ENCODE measurements around the gene PEPD.

PEPD gene

DNA sequence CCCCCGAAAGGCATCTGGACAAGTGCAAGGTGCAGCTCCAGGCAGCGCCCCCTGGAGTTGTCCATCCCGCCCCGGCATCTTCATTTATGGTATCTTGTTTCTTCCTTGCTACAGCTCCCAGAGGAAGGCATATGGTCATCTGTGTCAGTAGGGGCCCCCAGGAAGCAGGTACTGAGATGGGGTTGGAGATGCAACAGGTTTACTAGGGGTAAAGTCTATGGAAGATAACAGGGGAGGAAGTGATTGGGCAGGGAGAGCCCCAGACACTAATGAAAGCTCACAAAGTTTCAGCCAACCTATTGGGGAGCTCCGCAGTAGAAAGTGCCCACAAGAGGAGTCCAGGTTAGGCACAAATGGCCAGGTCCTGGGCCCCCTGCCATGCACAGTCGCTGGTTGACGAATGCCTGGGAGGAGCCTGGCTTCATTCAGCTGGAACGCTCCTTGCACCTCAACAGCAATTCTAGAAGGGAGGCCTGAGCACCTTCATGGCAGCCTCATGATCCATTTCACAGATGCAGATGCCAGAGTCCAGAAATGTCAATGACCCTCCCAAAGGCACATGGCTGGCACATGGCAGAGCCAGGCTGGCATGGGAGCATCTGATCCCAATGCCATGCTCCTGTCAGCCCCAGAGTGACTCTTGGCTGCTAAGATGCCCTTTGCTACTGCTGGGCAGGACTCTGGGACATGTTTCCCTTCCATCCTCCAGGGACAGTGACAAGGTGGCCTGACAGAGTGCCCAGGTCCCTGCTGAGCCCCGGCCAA lies 23.8 kb upstream of the PEPD start:
- Histone ChIP-seq H3K27me3 (ENCODE audit: low read length) (no peaks in the 10 kb centered on the region), H3K9ac (ENCODE audit: low read length) (no peak overlapping the region), H4K20me1 (ENCODE audit: low read depth, low read length) (no peaks in the 10 kb centered on the region), H2AFZ (ENCODE audit: low read depth, low read length, severe bottlenecking) (no peak overlapping the region), H3K36me3 (ENCODE audit: low read length) (no peaks in the 10 kb centered on the region), H3K4me3 (ENCODE audit: insufficient read depth, low read length, poor library complexity, severe bottlenecking) (no peak overlapping the region), H3K9me3 (ENCODE audit: insufficient read depth, low read length) (no peaks in the 10 kb centered on the region), H3K79me2 (ENCODE audit: insufficient read depth, low read length) (no peaks in the 10 kb centered on the region), H3F3A (ENCODE audit: insufficient read depth) (no peaks in the 10 kb centered on the region), H3K27ac (ENCODE audit: low read depth, low read length) (no peak overlapping the region), H3K9me2 (replicated peaks; ENCODE audit: insufficient read depth, low read length) (no peaks in the 10 kb centered on the region), H3K4me2 (ENCODE audit: low read depth, low read length, poor library complexity, severe bottlenecking) (no peak overlapping the region)
- TF ChIP-seq CTCF (IDR thresholded peaks at IDR 0.05; ENCODE audit: insufficient read depth, low read length, poor library complexity, severe bottlenecking) (no peak), EZH2phosphoT487 (conservative IDR thresholded peaks at IDR 0.05; ENCODE audit: low read length) (no peak)

DNA sequence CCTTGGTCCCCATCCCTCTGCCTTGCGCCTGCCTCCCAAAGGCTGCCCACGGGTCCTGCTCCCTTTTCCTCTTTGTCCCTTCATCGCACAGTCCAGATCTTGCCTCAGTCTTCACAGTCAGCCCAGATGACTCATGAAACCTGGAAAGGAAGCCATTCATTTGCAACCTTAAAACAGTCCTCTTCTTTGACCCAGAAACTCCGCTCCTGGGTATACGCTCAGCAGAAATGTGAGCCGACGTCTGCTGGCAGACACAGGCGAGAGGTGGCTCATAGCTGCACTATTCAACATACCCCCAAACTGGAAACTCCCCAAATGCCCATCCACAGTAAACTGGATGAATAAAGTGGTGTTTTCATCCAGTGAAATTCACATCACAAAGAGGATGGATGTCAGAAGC lies 13.6 kb upstream of the PEPD start:
- Histone ChIP-seq H3K27ac (ENCODE audit: low read depth, low read length) (no peak overlapping the region), H3K36me3 (ENCODE audit: low read length) (no peaks in the 10 kb centered on the region), H3K27me3 (ENCODE audit: low read length) (no peaks in the 10 kb centered on the region), H3K9me2 (replicated peaks; ENCODE audit: insufficient read depth, low read length) (no peaks in the 10 kb centered on the region), H3K79me2 (ENCODE audit: insufficient read depth, low read length) (no peaks in the 10 kb centered on the region), H2AFZ (ENCODE audit: low read depth, low read length, severe bottlenecking) (no peak overlapping the region), H3K9me3 (ENCODE audit: insufficient read depth, low read length) (no peaks in the 10 kb centered on the region), H3K4me3 (ENCODE audit: insufficient read depth, low read length, poor library complexity, severe bottlenecking) (no peak overlapping the region), H3K4me2 (ENCODE audit: low read depth, low read length, poor library complexity, severe bottlenecking) (no peak overlapping the region), H3K9ac (ENCODE audit: low read length) (no peak overlapping the region), H3F3A (ENCODE audit: insufficient read depth) (no peaks in the 10 kb centered on the region), H4K20me1 (ENCODE audit: low read depth, low read length) (no peaks in the 10 kb centered on the region)
- TF ChIP-seq EZH2phosphoT487 (conservative IDR thresholded peaks at IDR 0.05; ENCODE audit: low read length) (no peak), CTCF (IDR thresholded peaks at IDR 0.05; ENCODE audit: insufficient read depth, low read length, poor library complexity, severe bottlenecking) (no peak)

DNA sequence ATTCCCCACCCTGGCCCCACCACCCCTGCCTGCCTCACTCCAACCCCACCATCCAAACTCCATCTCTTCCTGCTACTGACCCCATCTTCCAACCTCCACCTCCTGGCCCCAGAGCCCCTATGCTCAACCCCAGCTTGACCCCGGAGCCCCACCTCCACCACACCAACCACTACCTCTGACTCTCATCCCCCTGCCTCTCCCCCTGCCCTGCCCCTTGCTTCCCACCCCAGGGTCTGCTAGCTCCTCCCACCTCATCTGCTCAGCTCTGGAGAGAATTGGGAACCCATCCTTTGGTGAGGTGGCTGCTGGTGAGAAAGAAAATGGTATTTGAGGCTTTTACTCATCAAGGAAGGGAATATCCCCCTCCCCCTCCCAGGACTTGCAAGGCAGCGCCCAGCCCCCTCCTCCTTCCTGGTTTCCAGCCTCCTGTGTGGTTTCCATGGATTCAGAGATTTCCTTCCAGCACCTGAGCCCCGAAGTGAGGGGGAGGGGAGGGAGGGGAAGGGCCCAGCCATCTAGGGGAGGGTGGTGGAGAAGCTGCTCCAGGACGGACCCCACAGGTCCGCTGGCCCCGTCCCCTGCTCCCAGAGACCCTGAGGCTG lies 11.4 kb upstream of the PEPD start:
- no peaks in the 10 kb centered on the region for H3K9me2 ChIP-seq (replicated peaks; ENCODE audit: insufficient read depth, low read length)
- no peak overlapping the region for H3K27ac ChIP-seq (ENCODE audit: low read depth, low read length)
- no peaks in the 10 kb centered on the region for H3K79me2 ChIP-seq (ENCODE audit: insufficient read depth, low read length)
- H3F3A ChIP-seq (ENCODE audit: insufficient read depth), result no peaks in the 10 kb centered on the region
- H3K9me3 ChIP-seq (ENCODE audit: insufficient read depth, low read length), result no peaks in the 10 kb centered on the region
- TF ChIP-seq CTCF (IDR thresholded peaks at IDR 0.05; ENCODE audit: insufficient read depth, low read length, poor library complexity, severe bottlenecking), result no peak
- TF ChIP-seq EZH2phosphoT487 (conservative IDR thresholded peaks at IDR 0.05; ENCODE audit: low read length), result no peak
- H2AFZ ChIP-seq (ENCODE audit: low read depth, low read length, severe bottlenecking), result no peak overlapping the region
- H3K36me3 ChIP-seq (ENCODE audit: low read length), result no peaks in the 10 kb centered on the region
- H4K20me1 ChIP-seq (ENCODE audit: low read depth, low read length), result no peaks in the 10 kb centered on the region
- H3K27me3 ChIP-seq (ENCODE audit: low read length), result no peaks in the 10 kb centered on the region
- H3K9ac ChIP-seq (ENCODE audit: low read length), result no peak overlapping the region
- H3K4me2 ChIP-seq (ENCODE audit: low read depth, low read length, poor library complexity, severe bottlenecking), result no peak overlapping the region
- no peak overlapping the region for H3K4me3 ChIP-seq (ENCODE audit: insufficient read depth, low read length, poor library complexity, severe bottlenecking)
